Activated B cell treated with CpG ODN at 0.5 μM for 24 hours (primary cell): Measurements from ENCODE around the gene PEAK3. TPM values are rescaled to one million over a fixed set of nuclear protein-coding genes. Genes with fewer than 3 reads are reported as not detected.
A peak's percentile ranks its signal among the peaks of the same experiment; 100 is the strongest.

Experiments
- ATAC-seq: fragments of 200-7000 bp; cut with Tn5 transposase; one replicate; pipeline ENCODE4 v1.10.0; 2021; ENCODE audit warnings: low read depth, mild to moderate bottlenecking, moderate library complexity
- CTCF ChIA-PET: fragments of 350-600 bp; sonication (Branson Sonifier 250); formaldehyde crosslinking; loops from one replicate; lab custom pipeline; 2021; ENCODE audit warnings: antibody characterized with exemption; lab: Charles Lee
- POLR2A ChIA-PET: fragments of 350-600 bp; sonication (Branson Sonifier 250); formaldehyde crosslinking; loops from one replicate; lab custom pipeline; 2021; ENCODE audit warnings: antibody characterized with exemption; lab: Charles Lee
- DNase-seq: peaks from one replicate; pipeline ENCODE4 v3.0.0; 2022
- H3K27ac Mint-ChIP-seq: one replicate; pipeline ENCODE4 v1.8.0; 2020; ENCODE audit warnings: mixed read lengths
- H3K27me3 Mint-ChIP-seq: one replicate; pipeline ENCODE4 v1.8.0; 2021; ENCODE audit warnings: mixed read lengths
- H3K36me3 Mint-ChIP-seq: one replicate; pipeline ENCODE4 v1.8.0; 2021; ENCODE audit warnings: low read depth, mixed read lengths
- H3K4me1 Mint-ChIP-seq: one replicate; pipeline ENCODE4 v1.8.0; 2021; ENCODE audit warnings: mixed read lengths
- H3K4me3 Mint-ChIP-seq: one replicate; pipeline ENCODE4 v1.8.0; 2020; ENCODE audit warnings: mild to moderate bottlenecking, mixed read lengths
- H3K9me3 Mint-ChIP-seq: one replicate; pipeline ENCODE4 v1.8.0; 2020; ENCODE audit warnings: mixed read lengths
- CTCF ChIP-seq: fragments of 200-600 bp; IDR thresholded peaks from one replicate; pipeline ENCODE4 v1.8.0; 2022; ENCODE audit warnings: antibody characterized with exemption, mild to moderate bottlenecking
- intact Hi-C: fragments of 100-400 bp; cut with micrococcal nuclease; formaldehyde crosslinking; loops from one replicate; pipeline ENCODE4 v1.15.1; 2024
- total RNA-seq: library from RNA; stranded (reverse); gene quantifications from 2 replicates; pipeline ENCODE4 v1.2.3, GENCODE V29; 2022

The PEAK3 gene
- total RNA-seq, 1 donor from 2014 or later, result 0.09 TPM

- POLR2A ChIA-PET, result interaction anchor here (0.5 to 8.8 kb wide), 7 partner anchors 9 to 222 kb away, joined by 3 to 96 read pairs (median 4); partner anchors contain the start of gene GADD45B
- ATAC-seq (no peak), DNase-seq (no peak)
- no peak for TF ChIP-seq CTCF
- CTCF ChIA-PET, result interaction anchor here (0.9 to 1.8 kb wide), 4 partner anchors 18 to 138 kb away, joined by 3 to 7 read pairs (median 4); no protein-coding TSS in a partner anchor
- Mint-ChIP-seq H3K36me3 (no peaks in the 10 kb centered on the region), H3K27me3 (peaks cover 2% of the 10 kb centered on the region), H3K4me1 (peaks cover 55% of the 10 kb centered on the region), H3K27ac (no peak overlapping the region), H3K9me3 (no peaks in the 10 kb centered on the region), H3K4me3 (peak overlapping the region; percentile 69)
- intact Hi-C loops, result no loop called here
Measured at GRCh38 chr19:2254064-2254872, 27.7 kb downstream of the PEAK3 start.

GRCh38 chr19:2253106-2254063 lies 28.6 kb downstream of the PEAK3 start:
- POLR2A ChIA-PET, result interaction anchor here (0.5 to 8.8 kb wide), 9 partner anchors 11 to 356 kb away, joined by 3 to 96 read pairs (median 5); no protein-coding TSS in a partner anchor
- Mint-ChIP-seq H3K4me1 (peaks cover 49% of the 10 kb centered on the region), H3K4me3 (peak overlapping the region; percentile 70), H3K27ac (no peak overlapping the region), H3K27me3 (peaks cover 2% of the 10 kb centered on the region), H3K9me3 (no peaks in the 10 kb centered on the region), H3K36me3 (peaks cover 6% of the 10 kb centered on the region)
- intact Hi-C loops, result loop anchor here (1.0 kb wide), 2 partner anchors 17 to 20 kb away; partner anchors contain the start of genes PLEKHJ1 and SF3A2
- no peak for TF ChIP-seq CTCF
- ATAC-seq (peak; percentile 29), DNase-seq (peak; percentile 59)
- CTCF ChIA-PET, result interaction anchor here (0.7 to 4.2 kb wide), 8 partner anchors 12 to 138 kb away, joined by 3 to 17 read pairs (median 4); no protein-coding TSS in a partner anchor

GRCh38 chr19:2252797-2253105 lies 29.2 kb downstream of the PEAK3 start:
- peaks cover 42% of the 10 kb centered on the region for H3K4me1 Mint-ChIP-seq
- TF ChIP-seq CTCF, result no peak
- H3K36me3 Mint-ChIP-seq, result peaks cover 6% of the 10 kb centered on the region
- H3K4me3 Mint-ChIP-seq, result peak overlapping the region; percentile 70
- no peak for ATAC-seq
- CTCF ChIA-PET, result interaction anchor here (0.7 to 4.2 kb wide), 4 partner anchors 12 to 20 kb away, joined by 3 to 17 read pairs (median 4); no protein-coding TSS in a partner anchor
- POLR2A ChIA-PET, result interaction anchor here (0.5 to 8.8 kb wide), 8 partner anchors 11 to 355 kb away, joined by 3 to 96 read pairs (median 6); no protein-coding TSS in a partner anchor
- DNase-seq, result no peak
- no peaks in the 10 kb centered on the region for H3K9me3 Mint-ChIP-seq
- peaks cover 2% of the 10 kb centered on the region for H3K27me3 Mint-ChIP-seq
- intact Hi-C loops, result loop anchor here (1.0 kb wide), 2 partner anchors 16 to 21 kb away; partner anchors contain the start of genes PLEKHJ1 and SF3A2
- H3K27ac Mint-ChIP-seq, result no peak overlapping the region

GRCh38 chr19:2252055-2252796 lies 29.7 kb downstream of the PEAK3 start:
- intact Hi-C loops, result no loop called here
- Mint-ChIP-seq H3K9me3 (no peaks in the 10 kb centered on the region), H3K27ac (no peak overlapping the region), H3K27me3 (peaks cover 2% of the 10 kb centered on the region), H3K36me3 (peaks cover 11% of the 10 kb centered on the region), H3K4me3 (peak overlapping the region; percentile 70), H3K4me1 (peaks cover 37% of the 10 kb centered on the region)
- ChIA-PET POLR2A (interaction anchor here (0.6 to 8.8 kb wide), 8 partner anchors 9 to 142 kb away, joined by 3 to 96 read pairs (median 4); no protein-coding TSS in a partner anchor), CTCF (interaction anchor here (4.2 kb wide), 1 partner anchor 21 kb away, joined by 17 read pairs; no protein-coding TSS in a partner anchor)
- no peak for DNase-seq
- TF ChIP-seq CTCF, result no peak
- ATAC-seq, result no peak
